ENCODE measurements around the gene PPIL3.

The PPIL3 gene

GRCh38 chr2:200861617-200862155, 27.2 kb downstream of the PPIL3 start:
- DNase-seq (ENCODE audit: low read depth, low spot score): no peak

GRCh38 chr2:200860092-200860795, 28.6 kb downstream of the PPIL3 start:
- DNase-seq (ENCODE audit: low read depth, low spot score): no peak

- no peak for DNase-seq (ENCODE audit: low read depth, low spot score)
Observed at GRCh38 chr2:200856806-200857205, 32.1 kb downstream of the PPIL3 start.

DNA sequence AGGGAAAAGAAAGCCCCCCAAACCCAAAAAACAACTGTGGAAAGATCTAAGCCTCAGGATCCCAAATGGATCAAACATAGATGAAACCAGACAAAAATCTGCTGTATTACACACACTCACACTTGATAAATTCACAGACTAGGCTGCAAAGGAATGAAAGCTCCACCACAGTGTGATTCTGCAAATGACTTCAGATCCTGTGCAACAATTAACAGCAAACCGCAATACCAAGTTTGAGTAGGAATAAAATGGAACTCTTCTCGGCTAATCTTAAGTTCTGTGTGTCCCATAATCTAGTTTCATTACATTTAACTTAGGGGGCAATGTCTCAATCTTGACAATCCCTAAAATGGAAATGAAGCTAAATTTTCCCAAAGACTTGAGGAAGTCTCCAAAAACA, 36.3 kb downstream of the PPIL3 start:
- DNase-seq (ENCODE audit: low read depth, low spot score): no peak

- no peak for DNase-seq (ENCODE audit: low read depth, low spot score)
Observed at GRCh38 chr2:200851398-200852248, 37.3 kb downstream of the PPIL3 start.

DNA sequence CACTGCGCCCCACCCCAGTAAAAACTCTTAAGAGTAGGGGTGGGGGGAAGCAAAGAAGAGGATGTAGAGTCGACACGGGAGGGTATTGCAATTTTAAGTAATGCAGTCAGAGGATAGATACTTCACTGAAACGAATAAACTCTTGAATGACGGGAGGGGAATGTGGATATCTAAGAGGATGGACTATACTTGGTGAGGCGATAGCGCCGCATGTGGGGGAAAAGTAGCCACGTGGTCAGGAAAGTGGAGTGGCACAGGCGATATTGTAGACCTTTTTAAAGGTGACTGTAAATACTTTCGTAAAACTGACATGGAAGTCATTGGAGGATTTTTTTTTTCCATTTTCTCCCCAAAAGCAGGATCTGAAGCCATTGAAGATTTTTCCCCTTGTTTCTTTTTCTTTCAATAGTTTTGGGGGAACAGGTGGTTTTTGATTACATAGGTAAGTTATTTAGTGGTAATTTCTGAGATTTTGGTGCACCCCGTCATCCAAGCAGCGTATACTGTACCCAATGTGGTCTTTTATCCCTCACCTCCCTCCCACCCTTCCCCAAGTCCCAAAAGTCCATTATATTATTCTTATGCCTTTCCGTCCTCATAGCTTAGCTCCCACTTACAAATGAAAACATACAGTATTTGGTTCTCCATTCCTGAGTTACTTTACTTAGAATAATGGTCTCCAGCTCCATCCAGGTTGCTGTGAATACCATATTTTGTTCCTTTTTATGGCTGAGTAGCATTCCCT, 38.2 kb downstream of the PPIL3 start:
- no peak for DNase-seq (ENCODE audit: low read depth, low spot score)

GRCh38 chr2:200847939-200848338, 40.9 kb downstream of the PPIL3 start:
- DNase-seq (ENCODE audit: low read depth, low spot score): no peak

DNA sequence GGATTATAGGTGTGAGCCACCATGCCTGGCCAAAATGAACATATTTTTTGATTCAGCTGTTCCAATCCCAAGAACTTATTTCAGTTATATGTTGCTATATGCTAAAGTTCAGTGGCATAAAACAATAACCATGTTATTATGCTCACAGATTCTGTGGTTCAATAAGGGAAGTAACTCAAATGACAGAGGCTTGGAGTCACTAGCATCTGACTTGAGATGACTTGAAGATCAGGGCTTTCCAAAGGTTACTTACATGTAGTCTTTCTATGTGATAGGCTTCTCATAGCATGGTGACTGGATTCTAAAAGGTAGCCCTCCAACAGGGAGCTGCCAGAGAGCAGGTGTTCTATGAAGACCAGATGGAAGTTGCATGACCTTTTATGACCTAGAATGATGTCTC, 41.6 kb downstream of the PPIL3 start:
- DNase-seq (ENCODE audit: low read depth, low spot score): no peak

DNA sequence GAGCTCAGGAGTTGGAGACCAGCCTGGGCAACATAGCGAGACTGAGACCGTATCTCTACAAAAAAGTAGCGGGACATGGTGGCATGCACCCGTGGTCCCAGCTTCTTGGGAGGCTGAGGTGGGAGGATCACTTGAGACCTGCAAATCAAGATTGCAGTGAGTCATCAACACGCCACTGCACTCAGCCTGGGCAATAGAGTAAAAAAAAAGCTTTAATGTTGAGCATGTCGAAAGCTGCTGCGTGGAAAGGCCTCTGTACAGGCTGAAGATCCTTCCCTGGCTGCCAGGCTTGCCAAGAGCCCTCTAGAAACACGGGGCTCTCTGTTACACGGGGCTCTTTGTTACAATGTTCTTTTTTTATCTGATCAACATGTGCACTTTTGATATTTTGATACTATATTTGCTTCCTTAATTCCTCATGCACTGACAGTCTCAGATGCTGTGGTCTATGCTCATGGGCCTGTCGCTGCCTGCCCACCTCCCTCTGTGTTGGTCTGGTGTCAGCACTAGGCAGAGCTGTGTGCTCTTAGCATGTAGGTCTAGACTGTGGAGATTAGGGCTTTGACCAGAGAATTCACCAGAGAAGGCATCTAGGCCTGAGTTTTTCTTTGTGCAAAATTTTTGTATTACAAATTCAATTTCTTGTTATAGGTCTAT, 43.1 kb downstream of the PPIL3 start:
- DNase-seq (ENCODE audit: low read depth, low spot score): no peak

DNA sequence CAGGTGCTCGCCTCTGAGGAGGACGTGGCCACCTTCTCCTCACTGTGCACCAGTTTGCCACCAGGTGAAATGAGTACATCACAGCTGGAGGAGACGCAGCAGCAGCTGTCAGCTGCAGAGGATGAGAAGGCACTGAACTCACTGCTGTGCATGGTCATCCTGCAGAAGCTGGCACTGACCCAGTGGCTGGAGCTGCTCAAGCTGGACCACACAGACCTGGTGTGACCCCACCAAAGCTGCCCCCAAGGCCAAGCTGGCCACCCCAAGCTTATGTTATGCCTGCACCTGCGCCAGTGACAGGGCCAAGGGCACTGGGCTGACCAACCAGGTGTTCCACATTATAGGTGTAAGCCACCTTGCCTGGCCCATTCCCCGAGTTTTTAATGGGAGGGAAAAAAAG, 43.7 kb downstream of the PPIL3 start:
- no peak for DNase-seq (ENCODE audit: low read depth, low spot score)

GRCh38 chr2:200843993-200844948, 44.6 kb downstream of the PPIL3 start:
- DNase-seq (ENCODE audit: low read depth, low spot score): no peak

DNA sequence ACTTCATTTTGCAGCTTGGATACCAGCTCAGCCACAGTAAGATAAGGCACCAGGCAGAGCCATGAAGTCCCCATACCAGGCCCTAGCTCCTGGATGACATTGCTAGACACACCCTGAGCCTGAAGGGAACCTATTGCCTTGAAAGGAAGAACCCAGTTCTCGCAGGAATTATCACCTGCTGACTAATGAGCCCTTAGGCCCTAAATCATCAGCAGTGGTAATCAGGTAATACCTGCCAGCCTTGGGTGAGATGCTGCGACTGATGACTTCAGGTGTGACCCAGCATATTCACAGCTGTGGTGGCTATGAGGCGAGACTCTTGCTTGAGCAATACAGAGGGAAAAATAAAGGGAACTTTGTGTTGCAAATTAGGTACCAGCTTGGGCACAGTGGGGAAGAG, 49.4 kb downstream of the PPIL3 start:
- no peak for DNase-seq (ENCODE audit: low read depth, low spot score)

DNA sequence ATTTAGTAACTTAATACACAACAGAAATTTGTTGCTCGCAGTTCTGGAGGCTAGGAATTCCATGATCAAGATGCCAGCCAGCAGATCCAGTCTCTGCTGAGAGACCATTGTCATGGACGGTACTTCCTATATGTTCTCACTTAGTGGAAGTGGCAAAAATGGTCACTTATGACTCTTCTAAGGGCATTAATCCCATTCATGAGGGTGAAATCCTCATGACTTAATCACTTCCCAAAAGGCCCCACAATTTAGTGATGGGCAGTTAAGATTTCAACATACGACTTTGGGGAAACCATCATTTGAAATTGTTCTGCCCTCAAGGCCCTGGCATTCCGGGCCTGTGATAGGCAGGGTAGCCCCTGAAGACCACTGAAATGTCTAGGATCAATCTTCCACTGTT, 54.2 kb downstream of the PPIL3 start:
- no peak for DNase-seq (ENCODE audit: low read depth, low spot score)

DNA sequence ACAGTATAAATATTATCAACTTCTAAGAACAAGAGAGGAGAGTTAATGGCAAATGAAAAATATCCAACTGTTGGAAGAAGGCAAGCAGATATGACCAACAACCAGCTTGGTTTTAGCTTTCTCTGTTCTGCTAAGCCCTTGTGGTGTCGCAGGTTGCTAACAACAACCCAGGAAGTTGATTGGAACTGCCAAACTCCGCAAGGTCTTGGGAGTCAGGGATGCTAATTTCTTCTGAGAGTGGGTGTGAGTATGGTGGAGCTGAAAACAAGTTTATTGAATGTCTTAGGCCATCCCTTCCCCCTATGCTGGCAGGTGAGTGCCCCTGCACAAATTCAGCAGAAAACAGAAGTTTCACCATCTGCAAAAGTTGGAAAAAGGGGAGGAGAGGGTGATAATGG, 59.6 kb downstream of the PPIL3 start:
- no peak for DNase-seq (ENCODE audit: low read depth, low spot score)

DNA sequence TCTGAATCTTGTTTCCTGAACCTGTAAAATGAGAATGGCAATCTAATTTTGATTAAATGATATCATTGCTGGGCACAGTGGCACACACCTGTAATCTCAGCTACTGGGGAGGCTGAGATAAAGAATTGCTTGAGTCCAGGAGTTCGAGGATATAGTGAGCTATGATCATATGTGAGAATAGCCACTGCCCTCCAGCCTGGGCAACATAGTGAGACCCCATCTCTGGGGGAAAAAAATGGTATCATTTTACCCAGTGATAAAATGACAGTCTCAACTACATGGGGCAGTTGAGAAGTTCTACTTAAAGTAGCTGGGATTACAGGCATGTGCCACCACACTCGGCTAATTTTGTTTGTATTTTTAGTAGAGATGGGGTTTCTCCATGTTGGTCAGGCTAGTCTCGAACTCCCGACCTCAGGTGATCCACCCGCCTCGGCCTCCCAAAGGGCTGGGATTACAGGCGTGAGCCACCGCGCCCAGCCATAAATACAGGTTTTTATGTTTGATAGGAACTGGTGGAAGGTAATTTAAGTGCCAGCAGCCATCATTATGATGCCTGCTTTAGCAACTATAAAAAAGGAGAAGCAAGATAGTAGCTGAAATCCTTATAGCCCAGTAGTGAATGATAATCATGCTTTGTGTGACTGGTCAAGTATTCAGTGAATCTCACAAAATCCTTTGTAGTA, 60.2 kb downstream of the PPIL3 start:
- no peak for DNase-seq (ENCODE audit: low read depth, low spot score)

GRCh38 chr2:200828104-200828503, 60.8 kb downstream of the PPIL3 start:
- DNase-seq (ENCODE audit: low read depth, low spot score): no peak

- DNase-seq (ENCODE audit: low read depth, low spot score): no peak
Observed at GRCh38 chr2:200821686-200822245, 67.1 kb downstream of the PPIL3 start.
